ENCODE results near the gene EXOC3L4.
"Not testable (repeated sequence)": the region's sequence is repeated elsewhere in the genome, so short reads cannot be mapped to it uniquely, and the experiment has no call there.

EXOC3L4 gene

DNA sequence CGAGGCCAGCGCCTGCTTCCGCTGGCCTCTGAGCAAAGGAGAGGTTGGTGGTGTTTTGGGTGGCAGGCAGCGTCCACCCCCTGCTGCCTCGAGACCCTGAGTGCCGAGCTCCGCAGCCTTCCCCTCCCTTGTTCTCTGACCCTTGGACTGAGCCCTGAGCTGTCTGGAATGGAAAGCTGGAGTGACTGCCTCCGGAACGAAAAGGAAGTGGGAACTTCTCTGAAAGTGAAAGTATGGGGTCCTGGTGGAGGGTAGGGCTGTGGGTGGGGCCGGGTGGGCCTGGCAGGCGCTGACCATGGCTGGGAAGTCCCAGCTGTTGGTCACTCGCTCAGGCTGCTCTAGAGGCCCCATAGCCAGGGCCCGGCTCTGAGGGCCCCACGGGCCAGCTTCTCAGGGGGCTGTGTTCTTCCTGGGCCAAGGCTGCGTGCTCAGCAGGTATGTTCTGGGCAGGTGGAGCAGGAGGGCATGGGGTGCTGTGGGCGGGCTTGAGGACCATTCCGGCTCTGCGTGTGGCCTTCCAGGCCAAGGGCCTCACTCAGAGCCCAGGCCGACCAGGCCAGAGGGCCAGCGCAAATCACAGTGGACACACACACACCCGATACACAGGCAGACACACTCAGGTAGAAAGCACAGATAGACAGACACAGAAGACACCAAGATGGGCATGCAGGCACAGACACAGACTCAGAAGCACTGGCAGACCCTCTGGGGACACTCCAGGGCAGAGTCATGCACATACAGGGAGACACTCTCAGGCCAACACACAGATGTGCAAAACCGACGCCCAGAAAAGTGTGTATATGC is at the start of gene EXOC3L4:
EXOC3L4 (plus strand) TSS at position 320 of the 804 bp plus-strand sequence. CDS start 5,495 bp downstream, outside the sequence.
- DNase-seq = no peak

DNA sequence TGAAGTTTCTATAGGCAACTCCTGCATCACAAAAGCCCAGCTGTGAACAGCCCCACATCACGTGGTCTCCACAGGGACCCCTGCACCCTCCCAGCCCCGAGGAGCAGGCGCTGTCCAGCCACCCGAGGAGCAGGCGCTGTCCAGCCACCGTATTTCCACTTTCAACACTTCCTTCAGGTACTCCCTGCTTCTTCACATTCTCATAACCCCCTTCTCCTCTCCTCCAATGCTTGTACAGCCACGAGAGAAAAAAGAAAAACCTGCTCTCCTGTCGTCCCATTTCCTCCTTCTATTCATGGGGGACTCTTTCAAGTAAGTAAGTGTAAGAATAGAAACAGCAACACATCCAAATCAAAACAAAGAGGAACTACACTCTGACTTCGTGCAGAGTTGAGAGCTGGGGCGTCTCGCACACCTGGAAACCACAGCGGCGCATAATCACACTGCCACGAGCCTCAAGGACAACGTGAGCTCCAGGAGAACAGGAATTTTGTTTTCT is 49.1 kb upstream of the EXOC3L4 start:
- no peak for DNase-seq

DNA sequence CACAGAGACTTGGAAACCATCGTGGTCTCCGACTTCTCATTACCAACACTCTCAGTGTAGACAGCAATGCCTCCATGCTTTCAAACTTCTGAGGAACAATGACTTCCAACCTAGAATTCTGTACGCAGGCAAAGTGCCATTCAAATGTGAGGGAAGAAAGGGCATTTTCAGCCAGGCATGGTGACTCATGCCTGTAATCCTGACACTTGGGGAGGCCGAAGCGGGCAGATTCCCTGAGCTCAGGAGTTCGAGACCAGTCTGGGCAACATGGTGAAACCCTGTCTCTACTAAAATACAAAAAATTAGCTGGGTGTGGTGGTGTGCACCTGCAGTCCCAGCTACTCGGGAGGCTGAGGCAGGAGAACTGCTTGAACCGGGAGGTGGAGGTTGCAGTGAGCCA is 47.1 kb upstream of the EXOC3L4 start:
- not testable (repeated sequence) for DNase-seq

DNA sequence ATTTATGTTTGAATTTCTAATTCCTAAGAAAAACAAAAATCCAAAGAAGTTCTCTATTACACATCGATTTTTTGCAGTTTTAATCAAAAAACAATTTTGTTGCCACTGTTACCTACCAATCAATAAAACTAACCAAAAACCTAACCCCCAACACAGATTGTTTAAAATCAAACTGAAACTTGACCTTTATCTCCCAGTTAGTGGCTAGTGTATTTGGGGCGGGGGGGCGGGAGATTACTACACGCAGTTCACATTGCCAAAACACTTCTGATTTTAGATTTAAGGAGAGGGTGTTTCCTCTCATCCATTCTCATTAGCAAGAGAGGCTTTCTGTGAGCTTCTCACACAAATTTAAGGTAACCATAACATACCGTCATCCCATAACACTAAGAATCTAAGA is 43.6 kb upstream of the EXOC3L4 start:
- no peak for DNase-seq

DNA sequence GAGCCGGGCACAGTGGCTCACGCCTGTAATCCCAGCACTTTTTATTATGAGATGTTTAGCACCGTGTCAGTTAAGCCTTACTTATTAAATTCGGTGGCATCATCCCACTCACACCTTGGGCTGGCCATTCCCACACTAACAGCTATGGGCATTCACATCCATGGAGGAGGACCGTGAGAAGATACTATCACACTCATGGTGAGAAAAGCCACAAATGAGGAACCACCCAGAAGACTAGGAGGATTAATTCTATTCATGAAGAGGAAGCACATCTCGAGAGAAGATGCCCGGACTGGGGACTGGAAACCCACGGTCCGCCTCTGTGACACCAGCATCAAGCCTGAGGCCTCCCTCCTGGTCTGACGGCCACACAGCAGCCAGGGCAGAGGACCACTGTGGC is 42.1 kb upstream of the EXOC3L4 start:
- DNase-seq = no peak

DNA sequence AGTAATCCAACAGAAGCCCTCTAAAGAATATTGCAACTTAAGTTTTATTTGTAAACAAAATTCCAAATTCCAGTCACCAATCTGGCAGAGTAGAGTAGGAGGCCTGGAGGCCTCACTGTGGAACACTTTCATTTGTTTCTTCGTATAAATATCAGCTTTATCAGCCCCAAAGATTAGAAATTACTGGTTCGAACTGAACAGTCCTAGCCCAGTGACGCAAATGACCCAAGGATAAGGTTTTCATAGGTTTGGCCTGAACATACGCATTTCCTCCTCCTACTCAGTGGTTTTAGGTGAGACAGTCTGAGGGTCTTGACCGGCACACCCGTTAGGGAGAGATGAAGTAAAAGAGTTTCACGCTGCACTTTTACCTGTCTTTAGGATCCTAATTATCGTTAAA is 38.8 kb upstream of the EXOC3L4 start:
- no peak for DNase-seq

DNA sequence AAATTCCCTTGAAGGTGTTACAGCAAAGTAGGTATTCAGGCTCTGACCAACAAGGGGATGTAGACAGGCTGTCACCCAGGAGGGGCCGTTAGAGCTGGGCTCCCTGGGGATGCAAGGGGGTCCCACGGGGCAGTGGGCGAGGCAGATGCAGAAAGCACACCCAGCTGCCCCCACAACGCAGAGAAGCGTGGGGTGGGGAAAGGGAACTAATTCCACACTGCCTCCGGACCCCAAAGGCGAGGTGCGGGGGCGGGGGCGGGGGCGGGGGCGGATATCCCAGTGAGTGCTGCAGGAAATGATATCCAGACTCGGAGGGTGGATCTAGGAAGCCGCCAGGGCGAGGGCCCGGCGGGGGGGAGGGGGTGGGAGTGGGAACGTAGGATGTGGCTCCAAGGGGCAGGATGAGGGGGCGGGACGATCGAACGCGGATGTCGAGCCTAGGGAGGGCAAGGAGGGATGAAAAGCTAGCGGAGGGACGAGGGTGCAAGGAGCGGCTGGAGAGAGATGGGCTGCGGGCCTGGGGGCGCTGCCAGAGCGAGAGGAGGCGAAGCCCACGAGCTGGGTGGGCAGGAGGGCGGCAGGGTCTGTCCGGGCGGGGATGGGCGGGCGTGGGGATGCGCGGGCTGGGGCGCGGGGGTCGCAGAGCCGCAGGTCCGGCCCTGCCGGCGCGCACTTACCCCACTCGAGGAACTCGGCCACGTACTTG is 38.0 kb upstream of the EXOC3L4 start:
- peak; percentile 10 for DNase-seq

DNA sequence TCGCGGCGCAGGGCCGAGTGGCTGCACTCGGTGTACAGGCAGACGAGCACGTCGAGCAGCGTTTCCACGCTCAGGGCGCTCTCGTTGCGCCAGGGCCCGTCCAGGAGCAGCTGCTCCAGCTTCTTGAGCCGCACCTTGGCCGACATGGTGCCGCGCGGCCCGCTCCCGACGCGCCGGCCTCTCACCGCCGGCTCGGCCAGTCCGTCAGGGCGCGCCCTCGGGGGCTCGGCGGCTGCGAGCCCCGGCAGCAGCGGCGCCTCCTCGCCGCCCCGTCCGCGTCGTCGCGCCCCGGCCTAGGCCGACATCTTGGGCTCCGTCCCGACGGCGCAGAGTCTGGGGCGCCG is 37.5 kb upstream of the EXOC3L4 start:
- DNase-seq = no peak

DNA sequence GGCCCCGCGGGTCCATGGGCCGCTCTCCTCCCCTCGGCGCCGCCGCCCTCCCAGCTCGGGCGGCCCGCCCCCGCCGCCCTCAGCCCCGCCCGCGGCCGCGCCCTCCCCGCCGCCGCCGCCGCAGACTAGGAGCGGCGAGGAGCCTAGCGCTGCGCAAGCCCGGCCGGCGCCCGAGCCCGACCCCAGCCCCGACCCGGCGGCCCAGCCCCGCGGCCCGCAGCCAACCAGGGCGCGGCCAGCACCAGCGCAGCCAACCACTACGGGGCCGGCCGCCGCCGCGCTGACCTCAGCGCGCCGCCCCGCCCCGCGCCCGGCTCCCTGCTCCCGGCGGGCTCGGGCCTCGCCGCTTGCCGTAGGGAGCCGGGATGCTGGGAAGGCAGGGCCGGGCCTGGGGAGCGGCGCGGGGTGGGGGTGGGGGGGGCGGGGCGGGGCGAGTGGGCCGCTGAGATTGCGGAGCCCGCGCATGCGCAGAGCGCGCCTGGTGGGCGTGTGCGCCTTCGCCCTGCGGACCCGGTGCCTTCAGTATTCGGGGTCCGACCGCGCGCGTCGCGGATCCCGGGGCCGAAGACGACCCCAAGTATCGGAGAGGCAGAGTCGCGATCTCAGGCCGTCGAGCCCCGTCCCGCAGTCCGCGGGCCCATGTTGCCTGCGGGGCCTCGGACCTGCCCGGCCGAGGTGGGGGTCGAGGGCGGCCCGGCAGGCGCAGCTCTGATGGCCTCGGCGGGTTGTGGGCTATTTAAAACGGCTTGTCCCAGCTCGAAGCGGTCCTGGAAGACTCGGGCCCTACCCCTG is 37.0 kb upstream of the EXOC3L4 start, which contains the start of gene CDC42BPB:
CDC42BPB (minus strand) TSS at position 178 of the 792 bp plus-strand sequence. CDS start 376 bp downstream, outside the sequence.
- DNase-seq = peak; percentile 93

DNA sequence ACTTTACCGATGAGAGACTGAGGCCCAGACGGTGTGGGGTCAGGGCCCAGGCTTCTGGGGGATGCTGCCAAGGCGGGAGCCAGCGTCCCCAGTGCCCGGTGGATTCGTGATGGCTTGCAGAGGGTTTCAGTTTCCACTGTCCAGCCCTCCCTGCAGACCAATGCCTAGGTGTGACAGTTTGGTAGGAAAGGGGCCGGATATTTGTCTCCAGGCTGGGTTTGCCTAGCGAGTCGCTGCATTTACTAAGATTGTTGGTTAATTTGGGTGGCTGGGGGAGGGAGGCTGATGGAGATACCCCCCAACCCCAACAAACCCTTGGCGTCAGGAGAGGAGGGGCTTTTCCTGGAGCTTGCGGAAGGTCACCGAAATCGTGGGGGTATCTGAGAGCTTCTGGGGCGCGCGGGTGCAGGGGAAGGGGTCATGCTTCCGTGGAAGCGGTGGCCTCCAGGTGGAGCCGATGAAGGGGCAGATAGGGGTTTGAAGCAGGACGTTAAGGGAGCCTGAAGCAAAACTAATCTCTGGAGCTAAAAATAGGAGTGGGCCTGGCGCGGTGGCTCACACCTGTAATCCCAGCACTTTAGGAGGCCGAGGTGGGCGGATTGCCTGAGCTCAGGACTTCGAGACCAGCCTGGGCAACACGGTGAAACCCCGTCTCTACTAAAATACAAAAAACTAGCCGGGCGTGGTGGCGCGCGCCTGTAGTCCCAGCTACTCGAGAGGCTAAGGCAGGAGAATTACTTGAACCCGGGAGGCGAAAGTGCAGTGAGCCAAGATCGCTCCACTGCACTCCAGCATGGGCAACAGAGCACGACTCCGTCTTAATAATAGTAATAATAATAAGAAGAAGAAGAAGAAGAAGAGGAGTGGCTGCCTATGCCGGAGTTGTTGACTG is 36.1 kb upstream of the EXOC3L4 start:
- DNase-seq = no peak

DNA sequence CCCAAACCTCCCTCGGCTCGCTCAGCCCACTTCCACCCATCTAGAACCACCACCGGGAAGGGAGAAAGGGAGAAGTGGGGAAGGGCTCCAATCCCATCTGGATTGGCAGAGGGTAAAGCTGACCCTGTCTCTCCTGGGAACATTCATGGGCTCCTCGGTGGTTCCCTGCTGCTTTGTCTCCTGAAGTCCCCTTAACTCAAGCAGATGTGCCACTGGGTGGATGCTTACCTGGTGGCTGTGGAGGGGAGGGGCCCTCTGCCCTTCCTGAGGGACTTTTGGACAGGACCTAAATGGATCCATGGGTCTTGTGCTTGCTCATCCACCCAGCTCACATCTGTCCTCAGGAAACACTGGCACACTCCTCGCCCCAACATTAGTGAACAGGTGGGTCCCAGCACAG is 35.0 kb upstream of the EXOC3L4 start:
- DNase-seq = no peak

DNA sequence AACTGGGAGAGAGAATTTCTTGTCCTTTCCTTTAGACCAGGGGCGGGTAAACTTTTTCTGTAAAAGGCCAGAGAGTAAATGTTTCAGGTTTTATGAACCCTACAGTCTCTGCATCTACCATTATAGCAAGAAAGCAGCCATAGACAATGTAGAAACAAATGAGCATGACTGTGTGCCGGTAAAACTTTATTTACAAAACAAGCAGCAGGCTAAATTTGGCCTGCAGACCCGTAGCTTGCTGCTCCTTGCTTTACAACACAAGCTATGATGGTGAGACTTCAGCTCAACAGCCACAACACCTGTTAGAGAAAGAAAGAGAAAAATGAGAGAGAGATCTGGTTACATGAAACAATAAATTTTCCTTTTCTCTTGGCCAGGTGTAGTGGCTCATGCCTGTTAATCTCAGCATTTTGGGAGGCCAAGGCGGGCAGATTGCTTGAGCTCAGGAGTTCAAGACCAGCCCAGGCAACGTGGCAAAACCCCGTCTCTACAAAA is 33.0 kb upstream of the EXOC3L4 start:
- no peak for DNase-seq

DNA sequence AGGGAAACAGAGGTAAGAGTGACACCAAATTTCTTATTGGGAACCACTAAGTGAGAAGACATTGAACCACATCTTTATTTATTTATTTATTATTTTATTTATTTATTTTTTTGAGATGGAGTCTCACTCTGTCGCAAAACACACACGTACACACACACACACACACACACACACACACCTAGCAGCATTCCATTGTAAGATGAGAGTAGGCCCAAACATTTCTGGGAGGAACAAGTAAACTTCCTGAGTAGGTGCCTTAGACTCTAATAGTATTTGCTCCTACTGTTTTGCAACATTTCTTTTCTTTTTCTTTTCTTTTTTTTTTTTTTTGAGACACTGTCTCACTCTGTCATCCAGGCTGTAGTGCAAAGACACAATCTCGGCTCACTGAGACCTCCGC is 30.1 kb upstream of the EXOC3L4 start:
- DNase-seq = no peak

DNA sequence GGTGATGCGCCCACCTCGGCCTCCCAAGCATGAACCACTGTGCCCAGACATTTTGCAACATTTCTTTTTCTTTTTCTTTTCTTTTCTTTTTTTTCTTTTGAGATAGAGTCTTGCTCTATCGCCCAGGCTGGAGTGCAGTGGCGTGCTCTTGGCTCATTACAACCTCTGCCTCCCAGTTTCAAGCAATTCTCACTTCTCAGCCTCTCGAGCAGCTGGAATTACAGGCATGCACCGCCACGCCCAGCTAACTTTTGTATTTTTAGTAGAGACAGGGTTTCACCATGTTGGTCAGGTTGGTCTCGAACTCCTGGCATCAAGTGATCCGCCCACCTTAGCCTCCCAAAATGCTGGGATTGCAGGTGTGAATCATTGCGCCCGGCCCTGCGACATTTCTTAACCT is 29.5 kb upstream of the EXOC3L4 start:
- no peak for DNase-seq

DNA sequence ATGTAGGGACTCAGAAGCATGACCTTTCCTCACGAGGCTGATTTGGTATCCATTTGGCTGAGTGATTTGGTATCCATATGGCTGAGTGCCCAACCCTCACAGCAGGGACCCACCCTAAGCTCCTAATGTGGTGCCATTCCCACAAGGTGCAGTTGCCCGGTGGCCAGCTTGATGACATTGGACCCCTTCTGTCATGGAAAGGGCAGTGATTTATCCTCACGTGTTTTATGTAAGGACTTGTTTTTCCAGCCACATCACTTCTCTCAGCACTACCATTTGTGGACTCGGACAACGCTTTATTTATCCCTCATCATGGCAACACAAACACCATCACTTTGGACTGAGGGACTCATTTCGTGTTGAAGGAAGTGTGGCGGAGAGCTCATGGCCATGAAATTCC is 28.7 kb upstream of the EXOC3L4 start:
- DNase-seq = no peak

DNA sequence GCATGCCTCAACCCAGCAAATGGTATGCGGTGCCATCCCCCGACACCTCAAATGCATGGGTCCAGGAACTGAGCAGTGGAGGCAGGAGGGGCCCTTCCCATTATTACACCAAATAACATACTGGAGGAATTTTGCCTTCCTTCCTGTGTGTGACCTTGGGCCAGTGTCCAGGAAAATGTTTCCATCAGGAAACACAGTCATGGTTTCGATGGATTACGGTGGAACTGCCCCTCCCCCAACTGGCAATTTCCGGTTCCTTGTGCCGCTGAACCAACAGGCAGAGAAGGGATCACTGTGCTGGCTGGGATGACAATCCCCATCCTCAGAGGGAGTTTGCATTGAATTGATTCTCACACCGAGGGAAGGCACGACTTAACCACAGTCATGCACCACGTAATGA is 28.1 kb upstream of the EXOC3L4 start:
- no peak for DNase-seq

DNA sequence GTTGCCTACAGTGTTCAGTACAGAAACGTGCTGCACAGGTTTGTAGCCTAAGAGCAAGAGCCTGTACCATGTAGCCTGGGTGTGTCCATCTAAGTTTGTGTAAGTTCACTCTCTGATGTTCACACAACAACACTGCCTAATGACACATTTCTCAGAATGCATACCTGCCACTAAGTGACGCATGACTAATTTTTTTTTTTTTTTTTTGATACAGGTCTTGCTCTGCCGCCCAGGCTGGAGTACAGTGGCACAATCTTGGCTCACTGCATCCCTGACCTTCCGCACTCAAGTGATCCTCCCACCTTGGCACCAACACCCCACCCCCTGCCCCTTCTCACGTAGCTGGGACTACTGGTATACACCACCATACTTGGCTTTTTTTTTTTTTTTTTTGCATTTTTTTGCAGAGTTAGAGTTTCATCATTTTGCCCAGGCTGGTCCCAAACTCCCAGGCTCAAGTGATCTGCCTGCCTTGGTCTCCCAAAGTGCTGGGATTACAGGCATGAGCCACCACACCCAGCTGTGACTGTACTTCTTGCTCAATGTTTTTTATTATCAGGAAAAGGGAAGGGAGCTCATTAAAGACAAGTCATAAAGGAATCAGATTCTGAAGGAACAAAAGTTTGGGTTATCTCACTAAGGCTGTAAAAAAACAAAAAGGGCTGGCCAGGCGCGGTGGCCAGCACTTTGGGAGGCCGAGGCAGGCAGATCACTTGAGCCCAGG is 27.1 kb upstream of the EXOC3L4 start:
- no peak for DNase-seq

DNA sequence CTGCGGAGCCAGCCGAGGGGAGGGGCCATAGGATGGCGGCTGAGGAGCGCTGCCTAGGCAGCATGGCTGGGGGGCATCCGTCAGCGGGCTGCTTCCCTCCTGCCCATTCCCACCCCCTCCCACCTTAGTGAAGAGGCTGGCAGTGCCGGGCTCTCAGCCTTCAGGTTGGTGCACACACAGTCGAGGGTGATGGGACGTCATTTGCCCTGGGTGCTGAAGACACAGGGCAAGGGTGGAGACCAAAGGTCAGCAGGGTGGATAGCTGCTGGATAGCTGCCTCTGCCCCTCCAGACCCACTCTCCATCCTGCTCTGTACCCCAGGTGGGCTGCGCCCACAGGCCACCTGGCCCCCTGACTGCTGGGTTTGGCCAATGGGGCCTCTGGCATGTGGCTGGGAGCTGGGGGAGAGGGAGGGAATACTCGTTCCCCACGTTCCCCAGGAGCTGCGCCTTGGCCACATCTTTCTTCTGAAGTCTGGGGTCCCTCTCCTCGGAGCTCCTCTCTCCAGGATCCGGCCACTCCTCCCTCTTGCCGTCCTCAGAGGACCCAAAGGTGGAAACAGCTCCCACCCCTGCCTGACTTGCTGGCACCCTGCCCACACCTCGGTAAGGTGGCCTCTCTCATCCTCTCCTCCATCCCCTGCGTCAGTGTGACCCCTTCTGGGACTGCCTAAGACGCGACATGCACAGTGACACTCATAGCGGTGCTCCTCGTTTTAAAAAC is 26.0 kb upstream of the EXOC3L4 start:
- DNase-seq = no peak

DNA sequence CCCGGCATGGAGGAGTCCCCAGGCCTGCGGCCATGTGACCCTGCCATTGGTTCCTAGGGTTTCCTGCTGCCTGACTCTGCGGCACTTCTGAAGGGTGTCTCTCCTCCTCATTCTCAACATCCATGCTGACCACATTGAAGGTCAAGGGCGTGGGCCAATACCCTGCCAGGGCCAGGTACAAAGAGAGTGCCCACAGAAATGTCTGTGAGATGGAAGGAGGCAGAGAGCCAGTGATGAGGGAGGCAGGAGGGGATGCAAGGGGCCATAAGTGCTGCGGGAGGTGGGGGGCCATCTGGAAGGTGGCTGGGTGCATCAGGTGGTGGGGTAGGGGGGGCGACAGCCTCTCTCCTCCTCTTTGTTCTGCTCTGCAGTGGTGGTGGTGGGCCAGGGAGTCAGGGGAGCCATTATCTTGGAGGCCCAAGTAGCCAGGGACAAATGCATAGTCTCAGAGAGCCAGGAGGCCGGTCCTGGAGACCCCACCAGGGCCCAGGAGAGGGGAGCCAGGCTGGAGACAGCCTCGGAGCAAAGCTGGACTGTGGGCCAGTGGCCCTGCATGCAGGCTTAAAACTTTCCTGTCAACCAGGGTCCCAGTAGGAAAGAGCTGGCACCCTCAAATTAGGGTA is 24.2 kb upstream of the EXOC3L4 start:
- no peak for DNase-seq

DNA sequence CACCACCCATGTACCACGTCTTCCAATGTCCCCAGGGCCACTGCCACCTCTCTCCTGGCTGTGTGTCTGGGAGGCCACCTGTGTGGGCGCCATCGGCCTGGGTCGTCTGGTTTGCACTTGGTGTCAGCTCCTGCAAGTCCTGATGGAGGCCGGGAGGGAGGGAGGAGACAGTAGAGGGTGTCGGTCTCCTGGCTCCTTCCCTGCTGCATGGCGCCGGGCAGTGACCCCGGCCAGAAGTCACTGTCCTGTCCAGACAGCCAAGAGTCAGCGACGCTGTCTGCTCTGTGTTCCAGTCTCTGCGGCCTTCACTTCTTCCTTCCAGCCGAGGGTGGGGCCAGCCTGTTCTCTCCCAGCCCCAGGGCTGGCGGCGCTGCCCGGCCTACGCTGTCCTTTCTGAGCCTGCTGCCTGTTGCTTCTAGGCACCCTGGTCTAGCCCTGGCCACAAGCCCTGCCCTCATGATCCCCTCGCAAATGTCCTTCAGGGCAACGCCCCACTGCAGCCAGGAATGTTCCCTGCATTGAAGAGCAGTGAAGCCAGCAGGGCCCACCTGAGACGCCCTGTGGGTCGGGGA is 23.5 kb upstream of the EXOC3L4 start:
- no peak for DNase-seq

Measured in NCI-H1092 treated with DMSO at 0.1 percent for 48 hours (cell line).